ENCODE results near the gene PPARD.

DNA sequence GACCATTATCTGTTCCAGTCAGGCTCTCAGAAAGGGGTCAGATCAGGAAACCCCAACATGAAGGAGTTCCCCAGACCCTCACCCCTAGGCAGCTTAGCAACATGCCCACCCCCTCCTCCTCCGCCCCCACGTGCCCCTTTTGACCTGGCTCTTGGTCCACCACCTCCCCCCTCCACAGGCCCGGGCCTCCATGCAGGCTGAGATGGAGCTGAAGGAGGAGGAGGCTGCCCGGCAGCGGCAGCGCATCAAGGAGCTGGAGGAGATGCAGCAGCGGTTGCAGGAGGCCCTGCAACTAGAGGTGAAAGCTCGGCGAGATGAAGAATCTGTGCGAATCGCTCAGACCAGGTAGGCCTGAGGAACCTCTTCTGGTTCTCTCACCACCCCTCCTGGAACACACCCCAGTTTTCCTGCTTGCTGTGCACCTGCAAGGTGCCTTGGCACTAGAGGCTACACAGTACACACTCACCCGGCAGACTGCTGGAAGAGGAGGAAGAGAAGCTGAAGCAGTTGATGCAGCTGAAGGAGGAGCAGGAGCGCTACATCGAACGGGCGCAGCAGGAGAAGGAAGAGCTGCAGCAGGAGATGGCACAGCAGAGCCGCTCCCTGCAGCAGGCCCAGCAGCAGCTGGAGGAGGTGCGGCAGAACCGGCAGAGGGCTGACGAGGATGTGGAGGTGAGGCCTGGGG, 22.9 kb upstream of the PPARD start:
- no peak for TF ChIP-seq CREB1 (IDR thresholded peaks at IDR 0.05; ENCODE audit: low read depth)
- TF ChIP-seq, protein P1, sequence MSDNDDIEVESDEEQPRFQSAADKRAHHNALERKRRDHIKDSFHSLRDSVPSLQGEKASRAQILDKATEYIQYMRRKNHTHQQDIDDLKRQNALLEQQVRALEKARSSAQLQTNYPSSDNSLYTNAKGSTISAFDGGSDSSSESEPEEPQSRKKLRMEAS (IDR thresholded peaks at IDR 0.05) = no peak
- no peak for TF ChIP-seq RAD21 (IDR thresholded peaks at IDR 0.05; ENCODE audit: low read depth)
- TF ChIP-seq, protein P2, sequence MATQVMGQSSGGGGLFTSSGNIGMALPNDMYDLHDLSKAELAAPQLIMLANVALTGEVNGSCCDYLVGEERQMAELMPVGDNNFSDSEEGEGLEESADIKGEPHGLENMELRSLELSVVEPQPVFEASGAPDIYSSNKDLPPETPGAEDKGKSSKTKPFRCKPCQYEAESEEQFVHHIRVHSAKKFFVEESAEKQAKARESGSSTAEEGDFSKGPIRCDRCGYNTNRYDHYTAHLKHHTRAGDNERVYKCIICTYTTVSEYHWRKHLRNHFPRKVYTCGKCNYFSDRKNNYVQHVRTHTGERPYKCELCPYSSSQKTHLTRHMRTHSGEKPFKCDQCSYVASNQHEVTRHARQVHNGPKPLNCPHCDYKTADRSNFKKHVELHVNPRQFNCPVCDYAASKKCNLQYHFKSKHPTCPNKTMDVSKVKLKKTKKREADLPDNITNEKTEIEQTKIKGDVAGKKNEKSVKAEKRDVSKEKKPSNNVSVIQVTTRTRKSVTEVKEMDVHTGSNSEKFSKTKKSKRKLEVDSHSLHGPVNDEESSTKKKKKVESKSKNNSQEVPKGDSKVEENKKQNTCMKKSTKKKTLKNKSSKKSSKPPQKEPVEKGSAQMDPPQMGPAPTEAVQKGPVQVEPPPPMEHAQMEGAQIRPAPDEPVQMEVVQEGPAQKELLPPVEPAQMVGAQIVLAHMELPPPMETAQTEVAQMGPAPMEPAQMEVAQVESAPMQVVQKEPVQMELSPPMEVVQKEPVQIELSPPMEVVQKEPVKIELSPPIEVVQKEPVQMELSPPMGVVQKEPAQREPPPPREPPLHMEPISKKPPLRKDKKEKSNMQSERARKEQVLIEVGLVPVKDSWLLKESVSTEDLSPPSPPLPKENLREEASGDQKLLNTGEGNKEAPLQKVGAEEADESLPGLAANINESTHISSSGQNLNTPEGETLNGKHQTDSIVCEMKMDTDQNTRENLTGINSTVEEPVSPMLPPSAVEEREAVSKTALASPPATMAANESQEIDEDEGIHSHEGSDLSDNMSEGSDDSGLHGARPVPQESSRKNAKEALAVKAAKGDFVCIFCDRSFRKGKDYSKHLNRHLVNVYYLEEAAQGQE (IDR thresholded peaks at IDR 0.05; ENCODE audit: low read depth) = no peak
- TF ChIP-seq NFIC (IDR thresholded peaks at IDR 0.05) = no peak
- TF ChIP-seq TCF12 (IDR thresholded peaks at IDR 0.05; ENCODE audit: low read depth) = no peak
- no peak for TF ChIP-seq TEAD4 (IDR thresholded peaks at IDR 0.05)
- TF ChIP-seq EP300 (IDR thresholded peaks at IDR 0.05; ENCODE audit: borderline replicate concordance) = no peak
- TF ChIP-seq FOXM1 (IDR thresholded peaks at IDR 0.05; ENCODE audit: borderline replicate concordance, low read depth) = no peak
- TF ChIP-seq CEBPB (IDR thresholded peaks at IDR 0.05) = no peak
